Kidney (tissue), 14 donors: ENCODE measurements around the gene TMEFF1. TPM values are rescaled to one million over a fixed set of nuclear protein-coding genes. Genes with fewer than 3 reads are reported as not detected.
A peak's percentile ranks its signal among the peaks of the same experiment; 100 is the strongest.
"Not testable (repeated sequence)": the region's sequence is repeated elsewhere in the genome, so short reads cannot be mapped to it uniquely, and the experiment has no call there.

Source experiments
- DNase-seq, 5 donors: peaks; one replicate each; pipeline ENCODE4 v3.0.0-alpha.2; 2013 to 2020
- FAIRE-seq: peaks from 2 replicates; lab custom pipeline; 2012; peaks lifted over from hg19 to GRCh38; lab: Jason Lieb, UNC
- H3K27ac ChIP-seq, 2 donors: one replicate each; pipeline ENCODE4 v1.7.0; 2013; ENCODE audit warnings: low read depth in 2 of 2, low read length in 2 of 2, inconsistent platforms in 1 of 2
- H3K27me3 ChIP-seq: one replicate; pipeline ENCODE4 v1.7.1; 2013; ENCODE audit warnings: low read length, inconsistent platforms; ENCODE audit not compliant: control insufficient read depth, insufficient read depth
- H3K36me3 ChIP-seq, 3 donors: one replicate each; pipeline versions ENCODE4 v1.7.0 to v1.7.1; 2013; ENCODE audit warnings: low read length in 3 of 3, control low read depth in 1 of 3, inconsistent platforms in 1 of 3; ENCODE audit not compliant: insufficient read depth in 3 of 3, control insufficient read depth in 2 of 3
- H3K4me1 ChIP-seq, 3 donors: one replicate each; pipeline versions ENCODE4 v1.7.0 to v1.7.1; 2013; ENCODE audit warnings: low read length in 3 of 3, inconsistent platforms in 1 of 3, low read depth in 1 of 3; ENCODE audit not compliant: control insufficient read depth in 2 of 3, insufficient read depth in 2 of 3
- H3K4me3 ChIP-seq, 3 donors: one replicate each; pipeline versions ENCODE4 v1.7.0 to v1.8.1; 2013; ENCODE audit warnings: low read length in 3 of 3, control low read depth in 1 of 3, inconsistent platforms in 1 of 3
- H3K9ac ChIP-seq, 3 donors: one replicate each; pipeline versions ENCODE4 v1.7.0 to v1.7.1; 2013; ENCODE audit warnings: low read length in 3 of 3, control low read depth in 1 of 3, inconsistent platforms in 1 of 3
- H3K9me3 ChIP-seq, 3 donors: one replicate each; pipeline versions ENCODE4 v1.7.0 to v1.7.1; 2013; ENCODE audit warnings: low read length in 3 of 3, control low read depth in 1 of 3, inconsistent platforms in 1 of 3; ENCODE audit not compliant: control insufficient read depth in 2 of 3, insufficient read depth in 1 of 3
- intact Hi-C: fragments of 100-400 bp; cut with DNase I; formaldehyde crosslinking; loops from one replicate; pipeline ENCODE4 v1.11.1; 2022
- polyA plus RNA-seq: library from polyadenylated mRNA; stranded (reverse); fragments of 350-450 nt; fragmentation: Illumina TruSeq; extraction: RNeasy Lipid Tissue Mini Kit (QIAGEN cat#74804); gene quantifications from one replicate; pipeline ENCODE4 v1.2.3, GENCODE V29; 2014; ENCODE audit warnings: low read depth, low replicate concordance; ENCODE audit not compliant: insufficient read depth
- total RNA-seq: library from RNA; stranded (reverse); fragmentation: NEBNext Ultra II Directional; extraction: Animal tissue kit (Norgen Biotek cat#: 25700); gene quantifications from one replicate; pipeline ENCODE4 v1.2.1, GENCODE V29; 2021
- TF ChIP-seq, protein P1 (sequence below): IDR thresholded peaks from 3 replicates; pipeline ENCODE4 v1.5.1; 2012; ENCODE audit warnings: mild to moderate bottlenecking, moderate library complexity, borderline replicate concordance; ENCODE audit not compliant: insufficient read depth; ENCODE audit errors: extremely low read depth
- donor health status: control.
- donor health status: control.
- donor health status: control.
- donor health status: control.
- donor health status: control.
- donor health status: DM: yes; HTN: yes; CAD: no.
- donor health status: Normal renal cell carcinoma (clear cell type).

TMEFF1 gene
- total and polyA plus RNA-seq, 2 donors from 2014 or later = 0.66 TPM; not detected in 1

DNA sequence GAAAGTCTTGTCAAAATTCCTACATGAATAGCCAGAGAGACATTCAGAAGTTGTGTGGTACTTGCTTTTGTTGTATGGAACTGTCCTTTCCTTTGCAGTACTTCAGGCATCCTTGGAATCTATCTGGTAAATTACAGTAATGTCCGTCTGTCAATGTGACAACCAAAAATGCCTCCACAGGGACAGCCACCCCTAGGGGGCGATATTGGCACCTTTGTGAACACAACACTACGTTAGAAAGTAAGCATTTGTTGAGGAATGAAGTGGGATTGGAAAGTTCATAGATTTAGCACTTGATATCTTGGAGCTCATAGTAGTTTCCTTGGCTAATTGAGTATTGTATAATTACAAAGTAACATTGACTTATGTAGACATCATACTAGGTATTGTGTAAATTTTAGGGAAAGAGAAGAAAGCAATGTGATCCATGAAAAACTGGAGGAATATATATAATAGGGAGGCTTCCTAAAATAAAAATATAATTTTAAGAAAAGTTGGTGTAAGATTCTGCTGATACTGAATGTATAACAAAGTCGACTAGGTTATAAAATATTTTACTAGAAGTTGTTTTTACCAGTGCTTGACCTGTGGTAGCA, 32.7 kb downstream of the TMEFF1 start:
- DNase-seq (peak in 4 of 5 donors; percentile 15 to 51 (median 38)), FAIRE-seq (no peak)
- Histone ChIP-seq H3K36me3 (peaks cover 0 to 4% (median 0%) of the 10 kb centered on the region in 3 donors), H3K27ac (no peak overlapping the region), H3K27me3 (no peaks in the 10 kb centered on the region), H3K4me3 (no peak overlapping the region), H3K4me1 (no peaks in the 10 kb centered on the region), H3K9me3 (peaks cover 0 to under 1% (median 0%) of the 10 kb centered on the region in 3 donors), H3K9ac (no peak overlapping the region)
- TF ChIP-seq, protein P1, sequence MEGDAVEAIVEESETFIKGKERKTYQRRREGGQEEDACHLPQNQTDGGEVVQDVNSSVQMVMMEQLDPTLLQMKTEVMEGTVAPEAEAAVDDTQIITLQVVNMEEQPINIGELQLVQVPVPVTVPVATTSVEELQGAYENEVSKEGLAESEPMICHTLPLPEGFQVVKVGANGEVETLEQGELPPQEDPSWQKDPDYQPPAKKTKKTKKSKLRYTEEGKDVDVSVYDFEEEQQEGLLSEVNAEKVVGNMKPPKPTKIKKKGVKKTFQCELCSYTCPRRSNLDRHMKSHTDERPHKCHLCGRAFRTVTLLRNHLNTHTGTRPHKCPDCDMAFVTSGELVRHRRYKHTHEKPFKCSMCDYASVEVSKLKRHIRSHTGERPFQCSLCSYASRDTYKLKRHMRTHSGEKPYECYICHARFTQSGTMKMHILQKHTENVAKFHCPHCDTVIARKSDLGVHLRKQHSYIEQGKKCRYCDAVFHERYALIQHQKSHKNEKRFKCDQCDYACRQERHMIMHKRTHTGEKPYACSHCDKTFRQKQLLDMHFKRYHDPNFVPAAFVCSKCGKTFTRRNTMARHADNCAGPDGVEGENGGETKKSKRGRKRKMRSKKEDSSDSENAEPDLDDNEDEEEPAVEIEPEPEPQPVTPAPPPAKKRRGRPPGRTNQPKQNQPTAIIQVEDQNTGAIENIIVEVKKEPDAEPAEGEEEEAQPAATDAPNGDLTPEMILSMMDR = peak; percentile 47
- intact Hi-C loops = no loop called here

- H3K4me3 ChIP-seq, H3K9me3 ChIP-seq, intact Hi-C loops, H3K27ac ChIP-seq, H3K27me3 ChIP-seq, H3K9ac ChIP-seq, DNase-seq, H3K4me1 ChIP-seq, H3K36me3 ChIP-seq, FAIRE-seq: not testable (repeated sequence)
Observed at GRCh38 chr9:100507350-100507749, 34.4 kb downstream of the TMEFF1 start.

- FAIRE-seq = no peak
- intact Hi-C loops = no loop called here
Observed at GRCh38 chr9:100511205-100511604, 38.3 kb downstream of the TMEFF1 start.

More at GRCh38 chr9:100511205-100511604, 38.3 kb downstream of the TMEFF1 start:
- Histone ChIP-seq H3K36me3 (peaks cover 0 to 6% (median 0%) of the 10 kb centered on the region in 3 donors), H3K4me1 (no peaks in the 10 kb centered on the region), H3K9ac (no peak overlapping the region), H3K9me3 (no peaks in the 10 kb centered on the region), H3K27ac (no peak overlapping the region), H3K27me3 (no peaks in the 10 kb centered on the region), H3K4me3 (no peak overlapping the region)
- TF ChIP-seq, protein P1 = no peak
- DNase-seq = no peak
